IPS-15b (cell line): ENCODE measurements around the gene KIR2DL4.
"Not testable (repeated sequence)": the region's sequence is repeated elsewhere in the genome, so short reads cannot be mapped to it uniquely, and the experiment has no call there.

Source experiments
- H3K27me3 ChIP-seq: one replicate; pipeline ENCODE4 v1.6.1; 2013; ENCODE audit warnings: low read length; ENCODE audit not compliant: control insufficient read depth, insufficient read depth
- H3K36me3 ChIP-seq: one replicate; pipeline ENCODE4 v1.6.1; 2013; ENCODE audit warnings: low read length; ENCODE audit not compliant: control insufficient read depth, insufficient read depth
- H3K4me1 ChIP-seq: one replicate; pipeline ENCODE4 v1.6.1; 2013; ENCODE audit warnings: mild to moderate bottlenecking, low read length; ENCODE audit not compliant: control insufficient read depth, insufficient read depth
- H3K4me3 ChIP-seq: one replicate; pipeline ENCODE4 v1.5.1; 2013; ENCODE audit warnings: low read depth, low read length
- H3K9ac ChIP-seq: one replicate; pipeline ENCODE4 v1.6.1; 2013; ENCODE audit warnings: low read depth, mild to moderate bottlenecking, low read length
- H3K9me3 ChIP-seq: one replicate; pipeline ENCODE4 v1.6.1; 2013; ENCODE audit warnings: mild to moderate bottlenecking, low read length; ENCODE audit not compliant: control insufficient read depth, insufficient read depth

KIR2DL4 gene

DNA sequence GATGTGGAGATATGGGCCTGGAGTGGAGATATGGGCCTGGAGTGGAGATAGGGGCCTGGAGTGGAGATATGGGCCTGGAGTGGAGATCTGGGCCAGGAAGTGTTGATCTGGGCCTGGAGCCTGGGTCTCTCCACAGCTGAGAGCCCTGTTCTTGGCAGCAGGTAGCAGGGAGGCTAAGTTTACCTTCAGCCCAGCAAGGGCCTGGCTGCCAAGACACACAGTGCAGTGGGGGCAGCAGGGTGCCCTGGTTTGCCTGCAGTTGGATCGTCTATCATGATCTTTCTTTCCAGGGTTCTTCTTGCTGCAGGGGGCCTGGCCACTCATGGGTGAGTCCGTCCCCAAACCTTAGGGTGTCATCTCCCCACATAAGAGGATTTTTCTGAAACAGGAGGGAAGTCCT lies 47.5 kb downstream of the KIR2DL4 start:
- H3K36me3 ChIP-seq, result no peaks in the 10 kb centered on the region
- no peak overlapping the region for H3K9ac ChIP-seq
- no peak overlapping the region for H3K4me3 ChIP-seq
- H3K4me1 ChIP-seq, result no peaks in the 10 kb centered on the region
- no peaks in the 10 kb centered on the region for H3K9me3 ChIP-seq
- no peaks in the 10 kb centered on the region for H3K27me3 ChIP-seq

DNA sequence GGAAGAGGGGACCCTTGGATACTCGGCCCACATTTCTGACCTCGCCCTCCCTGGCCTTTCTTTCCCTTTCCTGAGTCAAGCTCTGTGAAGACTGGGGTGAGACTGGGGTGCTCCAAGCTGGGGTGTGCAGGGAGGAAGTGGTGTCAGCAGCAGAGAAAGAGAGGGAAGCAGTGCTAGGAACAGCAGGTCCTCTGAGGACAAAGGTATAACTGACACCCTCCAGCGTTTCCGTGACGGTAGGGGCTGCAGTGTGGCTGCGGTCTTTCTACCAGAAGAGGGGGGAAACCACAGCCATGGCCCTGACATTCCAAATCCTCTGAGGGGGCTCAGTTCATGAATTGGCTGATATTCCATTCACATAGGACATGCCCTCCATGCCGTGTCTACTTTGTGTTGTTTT lies 47.9 kb downstream of the KIR2DL4 start:
- Histone ChIP-seq H3K9ac (no peak overlapping the region), H3K4me1 (no peaks in the 10 kb centered on the region), H3K4me3 (no peak overlapping the region), H3K9me3 (no peaks in the 10 kb centered on the region), H3K27me3 (no peaks in the 10 kb centered on the region), H3K36me3 (no peaks in the 10 kb centered on the region)

DNA sequence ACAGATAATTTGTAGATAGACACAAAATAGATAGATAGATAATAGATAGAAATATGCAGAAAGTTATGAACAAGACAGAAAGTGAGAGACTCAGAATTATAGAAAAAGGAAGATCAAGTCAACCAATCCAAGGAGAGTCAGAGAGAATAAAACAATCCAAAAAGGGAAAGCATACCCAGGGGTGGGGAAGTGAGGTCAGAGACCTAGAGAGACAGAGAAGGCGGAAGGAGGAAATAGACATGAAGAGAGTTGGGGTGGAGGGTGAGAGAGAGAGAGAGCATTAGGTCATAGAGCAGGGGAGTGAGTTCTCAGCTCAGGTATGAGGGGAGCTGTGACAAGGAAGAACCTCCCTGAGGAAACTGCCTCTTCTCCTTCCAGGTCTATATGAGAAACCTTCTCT lies 51.8 kb downstream of the KIR2DL4 start:
- not testable (repeated sequence) for H3K9ac ChIP-seq, H3K27me3 ChIP-seq, H3K4me1 ChIP-seq, H3K36me3 ChIP-seq, H3K9me3 ChIP-seq, H3K4me3 ChIP-seq

DNA sequence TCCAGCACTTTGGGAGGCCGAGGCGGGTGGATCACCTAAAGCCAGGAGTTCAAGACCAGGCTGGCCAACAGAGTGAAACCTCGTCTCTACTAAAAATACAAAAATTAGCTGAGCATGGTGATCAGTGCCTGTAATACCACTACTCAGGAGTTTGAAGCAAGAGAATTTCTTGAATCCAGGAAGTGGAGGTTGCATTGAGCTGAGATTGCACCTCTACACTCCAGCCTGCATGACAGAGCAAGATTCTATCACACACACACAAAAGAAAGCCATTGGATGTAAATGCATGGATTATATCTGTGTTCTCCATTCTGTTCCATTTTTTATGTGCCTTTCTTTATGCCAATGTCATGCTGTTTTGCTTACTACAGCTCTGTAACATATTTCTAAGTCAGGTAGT lies 55.1 kb downstream of the KIR2DL4 start:
- not testable (repeated sequence) for H3K9ac ChIP-seq, H3K9me3 ChIP-seq, H3K4me3 ChIP-seq, H3K36me3 ChIP-seq, H3K4me1 ChIP-seq, H3K27me3 ChIP-seq

DNA sequence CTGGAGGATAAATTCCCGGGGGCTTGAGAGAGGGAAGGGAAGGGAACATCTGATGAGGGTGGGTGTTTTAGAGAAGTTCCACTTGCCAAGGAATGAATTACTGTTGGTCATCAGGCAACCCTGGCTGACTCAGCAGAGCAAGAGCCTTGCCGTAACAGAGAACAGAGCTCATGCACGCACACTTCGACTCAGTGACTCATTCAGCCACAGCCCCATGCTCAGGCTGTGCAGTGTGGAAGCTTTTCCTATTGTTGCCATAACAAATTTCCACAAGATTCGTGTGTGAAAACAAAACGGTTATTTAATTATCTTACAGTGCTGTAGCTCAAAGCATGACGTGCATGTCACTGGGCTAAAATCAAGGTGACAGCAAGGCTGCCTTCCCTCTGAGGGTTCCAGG lies 56.0 kb downstream of the KIR2DL4 start:
- not testable (repeated sequence) for H3K27me3 ChIP-seq, H3K9me3 ChIP-seq, H3K9ac ChIP-seq, H3K4me3 ChIP-seq, H3K36me3 ChIP-seq, H3K4me1 ChIP-seq

DNA sequence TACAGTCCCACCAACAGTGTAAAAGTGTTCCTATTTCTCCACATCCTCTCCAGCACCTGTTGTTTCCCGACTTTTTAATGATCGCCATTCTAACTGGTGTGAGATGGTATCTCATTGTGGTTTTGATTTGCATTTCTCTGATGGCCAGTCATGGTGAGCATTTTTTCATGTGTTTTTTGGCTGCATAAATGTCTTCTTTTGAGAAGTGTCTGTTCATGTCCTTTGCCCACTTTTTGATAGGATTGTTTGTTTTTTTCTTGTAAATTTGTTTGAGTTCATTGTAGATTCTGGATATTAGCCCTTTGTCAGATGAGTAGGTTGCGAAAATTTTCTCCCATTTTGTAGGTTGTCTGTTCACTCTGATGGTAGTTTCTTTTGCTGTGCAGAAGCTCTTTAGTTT lies 60.0 kb downstream of the KIR2DL4 start:
- not testable (repeated sequence) for H3K9ac ChIP-seq, H3K36me3 ChIP-seq, H3K4me1 ChIP-seq, H3K9me3 ChIP-seq, H3K27me3 ChIP-seq, H3K4me3 ChIP-seq
